ENCODE results near the gene SMIM28.
"Not testable (repeated sequence)": the region's sequence is repeated elsewhere in the genome, so short reads cannot be mapped to it uniquely, and the experiment has no call there.

The SMIM28 gene

DNA sequence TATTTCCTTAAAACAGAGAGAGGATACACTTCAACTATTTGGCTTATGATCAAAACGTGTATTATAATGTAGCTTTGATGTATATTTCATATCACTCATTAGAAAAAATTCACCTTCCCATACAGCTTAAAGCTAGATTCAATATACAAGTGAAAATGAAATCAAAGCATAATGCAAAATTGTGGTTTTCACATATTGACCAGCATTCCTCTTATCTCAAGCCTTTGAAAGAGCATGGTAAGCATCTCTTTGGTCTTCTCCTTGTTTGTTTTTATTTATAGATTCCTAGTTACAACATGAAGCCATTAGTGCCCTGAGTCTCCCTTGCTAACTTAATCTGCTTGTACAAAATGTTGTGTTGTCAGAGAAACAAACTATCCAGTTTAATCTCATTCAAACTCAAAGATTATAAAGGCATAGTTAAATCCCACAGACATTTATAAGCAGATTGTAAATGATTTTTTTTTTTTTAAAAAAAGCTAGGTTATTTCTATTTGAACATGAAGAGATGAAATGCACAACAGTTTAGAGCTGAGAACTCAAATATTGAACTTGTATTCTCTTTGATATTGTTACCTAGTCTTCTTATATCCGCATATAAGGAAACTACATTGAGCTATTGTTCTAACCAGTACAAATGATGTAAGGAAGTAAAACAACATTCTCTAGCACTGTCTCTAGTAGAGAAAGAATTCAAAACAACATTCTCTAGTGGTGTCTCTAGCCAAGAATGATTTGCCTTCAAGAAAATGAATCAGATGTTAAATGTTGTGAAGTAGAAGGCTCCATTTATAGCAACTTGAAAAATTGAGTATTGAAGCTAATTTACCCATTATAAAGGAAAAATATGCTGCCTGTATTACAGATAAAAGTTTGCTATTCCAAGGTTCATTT lies 31.2 kb upstream of the SMIM28 start:
- no peak overlapping the region for H3K4me3 ChIP-seq (ENCODE audit: low read depth, low read length)
- TF ChIP-seq, protein P1, sequence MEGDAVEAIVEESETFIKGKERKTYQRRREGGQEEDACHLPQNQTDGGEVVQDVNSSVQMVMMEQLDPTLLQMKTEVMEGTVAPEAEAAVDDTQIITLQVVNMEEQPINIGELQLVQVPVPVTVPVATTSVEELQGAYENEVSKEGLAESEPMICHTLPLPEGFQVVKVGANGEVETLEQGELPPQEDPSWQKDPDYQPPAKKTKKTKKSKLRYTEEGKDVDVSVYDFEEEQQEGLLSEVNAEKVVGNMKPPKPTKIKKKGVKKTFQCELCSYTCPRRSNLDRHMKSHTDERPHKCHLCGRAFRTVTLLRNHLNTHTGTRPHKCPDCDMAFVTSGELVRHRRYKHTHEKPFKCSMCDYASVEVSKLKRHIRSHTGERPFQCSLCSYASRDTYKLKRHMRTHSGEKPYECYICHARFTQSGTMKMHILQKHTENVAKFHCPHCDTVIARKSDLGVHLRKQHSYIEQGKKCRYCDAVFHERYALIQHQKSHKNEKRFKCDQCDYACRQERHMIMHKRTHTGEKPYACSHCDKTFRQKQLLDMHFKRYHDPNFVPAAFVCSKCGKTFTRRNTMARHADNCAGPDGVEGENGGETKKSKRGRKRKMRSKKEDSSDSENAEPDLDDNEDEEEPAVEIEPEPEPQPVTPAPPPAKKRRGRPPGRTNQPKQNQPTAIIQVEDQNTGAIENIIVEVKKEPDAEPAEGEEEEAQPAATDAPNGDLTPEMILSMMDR (IDR thresholded peaks at IDR 0.05; ENCODE audit: borderline replicate concordance, insufficient read depth, low read depth, low read length) = no peak

DNA sequence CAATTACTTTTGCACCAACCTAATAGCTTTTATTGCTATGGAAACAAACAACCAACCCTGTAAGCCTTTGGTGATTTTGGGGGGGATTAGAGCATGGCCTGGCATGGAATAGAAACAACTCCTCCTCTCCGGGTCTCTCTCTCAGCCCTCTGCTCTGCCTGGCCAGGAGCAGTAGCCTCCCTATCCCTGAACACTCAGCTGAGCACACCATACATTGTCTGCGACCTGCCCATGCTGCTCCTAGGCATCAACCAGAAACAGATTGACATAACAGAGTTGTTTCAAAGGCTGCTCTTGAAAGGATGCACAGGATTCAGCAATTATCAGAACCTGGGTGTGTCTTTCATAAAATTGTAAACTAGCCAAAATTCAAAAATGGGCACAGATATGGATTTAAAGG lies 29.8 kb upstream of the SMIM28 start:
- H3K4me3 ChIP-seq (ENCODE audit: low read depth, low read length) = no peak overlapping the region
- TF ChIP-seq, protein P1 (IDR thresholded peaks at IDR 0.05; ENCODE audit: borderline replicate concordance, insufficient read depth, low read depth, low read length) = no peak

DNA sequence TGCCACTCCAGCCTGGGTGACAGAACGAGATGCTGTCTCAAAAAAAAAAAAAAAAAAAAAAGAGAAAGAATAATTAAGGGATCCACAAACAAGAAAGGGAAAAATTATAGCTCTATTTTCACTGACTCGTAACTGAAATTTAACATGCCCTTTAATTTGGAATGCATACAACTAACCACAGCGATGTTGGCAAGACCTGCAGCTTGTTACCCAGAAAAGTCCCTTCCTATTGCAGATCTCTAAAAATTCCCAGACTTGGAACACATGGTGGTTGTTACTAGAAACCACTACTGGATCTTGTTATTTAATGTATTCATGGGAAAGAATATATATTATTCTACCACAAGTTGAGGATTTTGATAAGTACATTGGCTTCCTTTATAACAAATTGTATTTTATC lies 27.8 kb upstream of the SMIM28 start:
- no peak overlapping the region for H3K4me3 ChIP-seq (ENCODE audit: low read depth, low read length)
- TF ChIP-seq, protein P1 (IDR thresholded peaks at IDR 0.05; ENCODE audit: borderline replicate concordance, insufficient read depth, low read depth, low read length) = no peak

DNA sequence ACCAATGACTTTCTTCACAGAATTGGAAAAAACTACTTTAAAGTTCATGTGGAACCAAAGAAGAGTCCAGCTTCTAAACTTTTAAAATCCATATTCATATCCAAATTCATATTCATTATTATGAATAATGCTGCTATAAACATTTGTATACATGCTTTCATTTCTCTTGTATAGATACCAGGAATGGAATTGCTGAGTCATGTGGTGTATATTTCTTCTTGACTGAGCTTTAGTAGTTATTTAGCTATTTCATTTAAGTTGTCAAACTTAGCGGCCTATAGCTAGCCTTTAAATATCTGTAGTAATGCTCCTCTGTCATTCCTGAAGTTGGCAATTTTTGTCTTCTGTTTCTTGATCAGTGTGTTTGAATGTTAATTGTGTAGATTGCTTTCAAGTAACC lies 19.8 kb upstream of the SMIM28 start:
- H3K4me3 ChIP-seq (ENCODE audit: low read depth, low read length) = no peak overlapping the region
- TF ChIP-seq, protein P1 (IDR thresholded peaks at IDR 0.05; ENCODE audit: borderline replicate concordance, insufficient read depth, low read depth, low read length) = no peak

DNA sequence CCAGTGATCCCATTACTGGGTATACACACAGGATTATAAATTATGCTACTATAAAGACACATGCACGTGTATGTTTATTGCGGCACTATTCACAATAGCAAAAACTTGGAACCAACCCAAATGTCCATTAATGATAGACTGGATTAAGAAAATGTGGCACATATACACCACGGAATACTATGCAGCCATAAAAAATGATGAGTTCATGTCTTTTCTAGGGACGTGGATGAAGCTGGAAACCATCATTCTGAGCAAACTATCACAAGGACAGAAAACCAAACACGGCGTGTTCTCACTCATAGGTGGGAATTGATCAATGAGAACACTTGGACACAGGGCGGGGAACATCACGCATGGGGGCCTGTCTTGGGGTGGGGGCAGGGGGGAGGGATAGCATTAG lies 9.0 kb upstream of the SMIM28 start:
- not testable (repeated sequence) for H3K4me3 ChIP-seq (ENCODE audit: low read depth, low read length)

DNA sequence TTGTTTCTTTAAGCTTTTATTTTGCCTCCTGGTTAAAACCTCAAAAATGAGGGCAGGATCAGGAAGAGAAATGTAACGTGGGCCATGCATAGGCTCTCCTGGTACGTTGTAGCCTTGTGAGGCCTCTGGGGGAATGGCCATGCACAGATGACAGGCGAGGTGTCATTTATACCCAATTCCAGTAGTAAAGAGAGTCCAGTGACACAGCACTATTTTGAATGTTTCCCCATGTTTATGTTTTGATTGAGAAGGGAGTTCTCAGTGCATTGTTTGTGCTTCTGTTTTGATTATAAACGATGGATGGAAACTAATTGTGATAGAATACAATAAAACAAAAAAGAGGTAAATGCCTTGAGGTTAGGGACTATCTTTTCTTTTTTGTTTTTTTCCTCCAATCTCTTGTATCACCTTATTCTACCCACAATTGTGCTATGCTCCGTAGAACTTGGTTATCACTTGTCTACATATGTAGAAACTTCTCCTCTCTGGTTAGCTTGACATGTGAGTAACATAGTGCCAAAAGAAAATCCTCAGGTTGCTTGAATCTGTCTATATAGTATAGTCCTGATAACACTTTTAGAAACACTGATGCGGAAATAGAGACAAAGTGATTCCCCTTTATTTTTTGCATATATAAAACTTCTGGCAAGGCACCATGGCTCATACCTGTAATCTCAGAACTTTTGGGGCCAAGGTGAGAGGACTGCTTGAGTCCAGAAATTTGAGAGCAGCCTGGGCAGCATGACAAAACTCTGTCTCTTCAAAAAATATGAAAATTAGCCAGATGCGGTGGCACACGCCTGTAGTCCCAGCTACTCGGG lies 6.9 kb upstream of the SMIM28 start:
- H3K4me3 ChIP-seq (ENCODE audit: low read depth, low read length) = no peak overlapping the region
- TF ChIP-seq, protein P1 (IDR thresholded peaks at IDR 0.05; ENCODE audit: borderline replicate concordance, insufficient read depth, low read depth, low read length) = no peak

DNA sequence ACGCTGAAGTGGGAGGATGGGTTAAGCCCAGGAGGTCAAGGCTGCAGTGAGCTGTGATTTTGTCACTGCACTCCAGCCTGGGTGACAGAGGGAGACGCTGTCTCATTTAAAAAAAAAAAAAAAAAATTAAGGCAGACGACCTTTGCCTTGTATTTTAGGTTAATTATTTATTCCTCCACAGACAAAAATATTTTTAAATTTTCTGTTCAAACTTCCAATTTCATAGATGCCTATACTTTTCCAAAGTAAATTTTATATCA lies 6.3 kb upstream of the SMIM28 start:
- no peak overlapping the region for H3K4me3 ChIP-seq (ENCODE audit: low read depth, low read length)
- TF ChIP-seq, protein P1 (IDR thresholded peaks at IDR 0.05; ENCODE audit: borderline replicate concordance, insufficient read depth, low read depth, low read length) = no peak

Measured in GM12875 (cell line).